ENCODE data around the gene SRPK3. TPM values are rescaled to one million over a fixed set of nuclear protein-coding genes. Genes with fewer than 3 reads are reported as not detected.

The SRPK3 gene
- total RNA-seq, 3 donors from 2014 or later (not counting 1 experiment from before 2014, with no cell fraction given), result not detected

DNA sequence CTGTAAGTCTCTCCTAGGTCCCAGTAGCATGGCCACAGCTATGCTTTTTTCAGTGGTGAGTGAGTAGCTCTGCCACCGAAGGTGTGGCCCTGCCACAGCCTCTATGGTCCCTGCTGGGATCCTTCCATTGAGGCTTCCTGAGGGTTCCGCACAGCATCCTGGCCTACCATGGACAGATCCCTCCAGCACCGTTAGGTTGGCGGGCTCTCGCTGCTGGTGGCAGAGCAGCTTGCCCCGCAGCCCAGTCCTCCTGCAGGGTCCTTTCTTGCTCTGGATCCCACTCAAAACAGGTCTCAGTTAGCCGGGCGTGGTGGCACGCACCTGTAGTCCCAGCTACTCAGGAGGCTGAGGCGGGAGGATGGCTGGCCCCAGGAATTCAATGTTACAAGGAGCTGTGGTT is 51.9 kb downstream of the SRPK3 start:
- TF ChIP-seq CTCF (IDR thresholded peaks at IDR 0.05), result no peak
- no peak overlapping the region for H3K4me3 ChIP-seq (ENCODE audit: low read length)
- H3K27me3 Mint-ChIP-seq (ENCODE audit: low read depth in 2 of 2), result no peaks in the 10 kb centered on the region
- H3K27ac ChIP-seq (ENCODE audit: low read length), result no peak overlapping the region
- DNase-seq (no peak), ATAC-seq (no peak)
- H3K27me3 ChIP-seq (ENCODE audit: control insufficient read depth, insufficient read depth, low read length), result no peaks in the 10 kb centered on the region
- no peaks in the 10 kb centered on the region for H3K36me3 Mint-ChIP-seq
- intact Hi-C loops (cut with micrococcal nuclease), result no loop called here
- no peaks in the 10 kb centered on the region for H3K9me3 ChIP-seq (ENCODE audit: control insufficient read depth, insufficient read depth, low read length)
- peak overlapping the region; percentile 21 for H3K4me3 Mint-ChIP-seq
- H3K36me3 ChIP-seq (ENCODE audit: control insufficient read depth, insufficient read depth, low read length), result no peaks in the 10 kb centered on the region
- no peaks in the 10 kb centered on the region for H3K9me3 Mint-ChIP-seq
- WGBS (ENCODE audit: insufficient coverage), result 99% methylated on average over 10 of the region's 10 CpGs
- H3K4me1 Mint-ChIP-seq, result peaks cover 6 to 7% of the 10 kb centered on the region in 2 donors
- H3K27ac Mint-ChIP-seq, result no peak overlapping the region
- H3K4me1 ChIP-seq (ENCODE audit: control insufficient read depth, insufficient read depth, low read length), result peaks cover 21% of the 10 kb centered on the region

Other genes with a start within 250 kb of the SRPK3 start
- gene CCNQ, start 181.9 kb upstream of the SRPK3 start, total RNA-seq, result 10 to 100 TPM in 2 of 3 donors, 1 to 10 TPM in 1; 9.0 to 17.2 (median 12.5) TPM
- not detected for gene DUSP9, start 133.8 kb upstream of the SRPK3 start, total RNA-seq
- 1 to 10 TPM in 1 of 3 donors, under 1 TPM in 2; 0.66 to 1.1 (median 0.97) TPM for gene PNCK, start 107.2 kb upstream of the SRPK3 start, total RNA-seq
- gene SLC6A8, start 93.1 kb upstream of the SRPK3 start, total RNA-seq, result 1 to 10 TPM in 2 of 3 donors, under 1 TPM in 1; 0.77 to 2.5 (median 1.4) TPM
- gene BCAP31, start 56.7 kb upstream of the SRPK3 start, total RNA-seq, result 100 to 1,000 TPM; 109 to 131 (median 119) TPM
- 10 to 100 TPM; 12.2 to 13.9 (median 13.8) TPM for gene ABCD1, start 56.2 kb upstream of the SRPK3 start, total RNA-seq
- 1 to 10 TPM in 2 of 3 donors, not detected in 1; 1.2 to 1.3 TPM for gene PLXNB3, start 16.8 kb upstream of the SRPK3 start, total RNA-seq
- 10 to 100 TPM; 70.1 to 76.5 (median 71.1) TPM for gene IDH3G, start 13.3 kb downstream of the SRPK3 start, total RNA-seq
- gene SSR4, start 13.6 kb downstream of the SRPK3 start, total RNA-seq, result 100 to 1,000 TPM; 160 to 280 (median 189) TPM
- 100 to 1,000 TPM; 101 to 177 (median 157) TPM for gene PDZD4, start 49.5 kb downstream of the SRPK3 start, total RNA-seq
- under 1 TPM in 2 of 3 donors, not detected in 1; 0.23 to 0.98 TPM for gene L1CAM, start 105.1 kb downstream of the SRPK3 start, total RNA-seq
- gene AVPR2, start 123.6 kb downstream of the SRPK3 start, total RNA-seq, result not detected
- gene ARHGAP4, start 145.2 kb downstream of the SRPK3 start, total RNA-seq, result 100 to 1,000 TPM; 352 to 398 (median 384) TPM
- 10 to 100 TPM; 63.4 to 82.3 (median 73.1) TPM for gene NAA10, start 154.0 kb downstream of the SRPK3 start, total RNA-seq
- 10 to 100 TPM; 14.3 to 17.1 (median 15.2) TPM for gene RENBP, start 163.6 kb downstream of the SRPK3 start, total RNA-seq
- 10 to 100 TPM; 65.2 to 76.7 (median 67.5) TPM for gene HCFC1, start 190.8 kb downstream of the SRPK3 start, total RNA-seq
- gene TMEM187, start 191.7 kb downstream of the SRPK3 start, total RNA-seq, result 1 to 10 TPM; 1.2 to 4.3 (median 1.4) TPM
- 100 to 1,000 TPM in 2 of 3 donors, 10 to 100 TPM in 1; 87.5 to 114 (median 107) TPM for gene IRAK1, start 238.9 kb downstream of the SRPK3 start, total RNA-seq